BE2C (cell line): Measurements from ENCODE around the gene BRIP1.

Experiments
- DNase-seq: peaks from one replicate; pipeline ENCODE4 v3.0.0-alpha.2; 2020
- H3K27me3 ChIP-seq: fragments of 250-450 bp; sonication (Bioruptor Pico); 2 replicates; pipeline ENCODE4 v1.5.1; 2020; ENCODE audit warnings: mild to moderate bottlenecking
- H3K36me3 ChIP-seq: fragments of 250-450 bp; sonication (Bioruptor Pico); 2 replicates; pipeline ENCODE4 v1.5.1; 2020; ENCODE audit warnings: mild to moderate bottlenecking
- H3K4me1 ChIP-seq: fragments of 250-450 bp; sonication (Bioruptor Pico); 2 replicates; pipeline ENCODE4 v1.5.1; 2020
- H3K4me3 ChIP-seq: 2 replicates; pipeline ENCODE4 v1.5.1; 2011; ENCODE audit warnings: low read depth, low read length
- H3K9me3 ChIP-seq: fragments of 250-450 bp; sonication (Bioruptor Pico); 2 replicates; pipeline ENCODE4 v1.5.1; 2020
- CTCF ChIP-seq: IDR thresholded peaks from 2 replicates; pipeline ENCODE4 v1.5.1; 2012; ENCODE audit warnings: mild to moderate bottlenecking, low read depth, low read length

Gene BRIP1

GRCh38 chr17:61836266-61837174, 26.8 kb downstream of the BRIP1 start:
- H3K4me1 ChIP-seq, result no peaks in the 10 kb centered on the region
- H3K27me3 ChIP-seq, result no peaks in the 10 kb centered on the region
- DNase-seq, result no peak
- TF ChIP-seq CTCF, result no peak
- no peaks in the 10 kb centered on the region for H3K9me3 ChIP-seq
- no peak overlapping the region for H3K4me3 ChIP-seq
- H3K36me3 ChIP-seq, result no peaks in the 10 kb centered on the region

DNA sequence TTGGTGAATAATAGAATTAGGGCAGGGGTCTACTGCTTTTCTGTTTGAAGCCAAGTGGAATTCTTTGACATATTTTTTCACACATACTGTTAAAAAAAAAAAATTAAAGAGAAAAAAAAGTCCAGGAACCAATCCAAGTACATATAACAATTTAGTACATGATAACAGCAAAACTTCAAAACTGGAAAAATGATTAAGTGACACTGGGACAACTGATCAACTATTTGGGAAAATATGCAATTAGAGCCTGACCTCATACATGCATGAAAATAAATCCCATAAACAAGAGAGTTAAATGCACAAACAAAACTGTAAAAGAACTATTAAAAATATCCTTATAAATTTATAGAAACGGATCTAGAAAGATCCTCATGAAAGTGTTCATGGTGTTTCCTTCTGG, 27.7 kb downstream of the BRIP1 start:
- no peaks in the 10 kb centered on the region for H3K36me3 ChIP-seq
- no peak for TF ChIP-seq CTCF

DNA sequence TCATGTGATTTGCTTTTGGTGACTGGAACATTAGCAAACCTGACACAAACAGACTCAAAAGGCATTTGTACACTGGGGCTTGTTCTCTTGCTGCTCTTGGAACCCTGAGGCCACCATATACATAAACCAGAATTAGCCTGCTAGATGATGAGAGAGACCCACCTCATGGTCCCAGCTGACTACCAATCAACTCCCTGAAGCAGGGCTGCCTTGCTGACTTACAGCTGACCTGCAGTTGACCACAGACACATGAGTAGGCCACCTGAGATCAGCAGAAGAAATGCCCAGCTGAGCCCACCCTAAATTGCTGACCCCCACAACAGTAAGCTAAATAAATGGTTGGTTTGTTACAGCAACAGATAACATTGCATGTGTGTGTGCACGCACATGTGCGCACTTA, 28.7 kb downstream of the BRIP1 start:
- DNase-seq, result no peak
- TF ChIP-seq CTCF, result no peak
- no peaks in the 10 kb centered on the region for H3K9me3 ChIP-seq
- H3K27me3 ChIP-seq, result no peaks in the 10 kb centered on the region
- no peaks in the 10 kb centered on the region for H3K4me1 ChIP-seq
- no peak overlapping the region for H3K4me3 ChIP-seq
- no peaks in the 10 kb centered on the region for H3K36me3 ChIP-seq

More for the DNA sequence above, 27.7 kb downstream of the BRIP1 start:
- DNase-seq, result no peak
- H3K27me3 ChIP-seq, result no peaks in the 10 kb centered on the region
- H3K4me3 ChIP-seq, result no peak overlapping the region
- no peaks in the 10 kb centered on the region for H3K9me3 ChIP-seq
- H3K4me1 ChIP-seq, result no peaks in the 10 kb centered on the region

GRCh38 chr17:61833536-61834193, 29.7 kb downstream of the BRIP1 start:
- DNase-seq, result no peak
- Histone ChIP-seq H3K4me3 (no peak overlapping the region), H3K9me3 (no peaks in the 10 kb centered on the region), H3K4me1 (no peaks in the 10 kb centered on the region), H3K36me3 (no peaks in the 10 kb centered on the region), H3K27me3 (no peaks in the 10 kb centered on the region)
- TF ChIP-seq CTCF, result no peak

DNA sequence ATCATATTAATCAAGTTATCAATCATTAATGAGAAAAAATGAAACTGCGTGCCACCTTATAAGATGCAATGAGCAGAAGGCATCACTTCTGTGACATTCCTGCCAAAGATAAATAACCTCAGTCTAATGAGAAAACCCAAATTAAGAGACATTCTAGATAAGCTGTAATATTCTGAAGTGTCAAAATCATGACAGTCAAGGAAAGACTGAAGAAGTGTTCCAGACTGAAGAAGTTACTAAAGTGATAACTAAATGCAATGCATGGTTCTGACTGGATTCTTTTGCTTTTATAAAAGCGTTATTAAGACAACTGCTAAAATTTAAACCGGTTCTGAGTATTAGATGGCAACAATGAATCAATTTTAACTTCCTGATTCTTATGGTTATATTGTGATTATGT, 30.9 kb downstream of the BRIP1 start:
- Histone ChIP-seq H3K9me3 (peaks cover 3% of the 10 kb centered on the region; the same call in 1 of the 2 replicates), H3K36me3 (peaks cover 7% of the 10 kb centered on the region), H3K4me1 (no peaks in the 10 kb centered on the region), H3K4me3 (no peak overlapping the region), H3K27me3 (no peaks in the 10 kb centered on the region)
- TF ChIP-seq CTCF, result no peak
- no peak for DNase-seq

DNA sequence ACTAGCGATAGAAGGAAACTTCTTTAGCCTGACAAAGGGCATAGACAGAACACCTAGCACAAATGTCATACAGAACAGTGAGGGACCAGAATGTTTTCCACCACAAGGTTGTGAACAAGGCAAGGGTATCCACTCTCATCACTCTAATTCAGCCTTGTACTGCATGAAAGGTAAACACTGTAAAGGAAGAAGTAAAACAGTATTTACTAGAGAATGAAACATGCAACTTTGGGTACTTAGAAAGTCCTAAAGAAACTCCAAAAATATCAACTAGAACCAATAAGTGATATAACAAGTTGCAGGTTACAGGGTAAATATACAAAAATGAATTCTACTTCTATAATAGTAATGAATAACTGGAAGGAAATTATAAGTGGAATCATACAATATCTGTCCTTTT, 32.2 kb downstream of the BRIP1 start:
- no peak for TF ChIP-seq CTCF
- H3K4me3 ChIP-seq, result no peak overlapping the region
- H3K4me1 ChIP-seq, result no peaks in the 10 kb centered on the region
- peaks cover 3% of the 10 kb centered on the region; the same call in 1 of the 2 replicates for H3K9me3 ChIP-seq
- no peak for DNase-seq
- H3K36me3 ChIP-seq, result peaks cover 8% of the 10 kb centered on the region
- H3K27me3 ChIP-seq, result no peaks in the 10 kb centered on the region
